ENCODE measurements around the gene RNF8. TPM values are rescaled to one million over a fixed set of nuclear protein-coding genes. Genes with fewer than 3 reads are reported as not detected.

The RNF8 gene
- total RNA-seq, 1 donor = 16.6 TPM

DNA sequence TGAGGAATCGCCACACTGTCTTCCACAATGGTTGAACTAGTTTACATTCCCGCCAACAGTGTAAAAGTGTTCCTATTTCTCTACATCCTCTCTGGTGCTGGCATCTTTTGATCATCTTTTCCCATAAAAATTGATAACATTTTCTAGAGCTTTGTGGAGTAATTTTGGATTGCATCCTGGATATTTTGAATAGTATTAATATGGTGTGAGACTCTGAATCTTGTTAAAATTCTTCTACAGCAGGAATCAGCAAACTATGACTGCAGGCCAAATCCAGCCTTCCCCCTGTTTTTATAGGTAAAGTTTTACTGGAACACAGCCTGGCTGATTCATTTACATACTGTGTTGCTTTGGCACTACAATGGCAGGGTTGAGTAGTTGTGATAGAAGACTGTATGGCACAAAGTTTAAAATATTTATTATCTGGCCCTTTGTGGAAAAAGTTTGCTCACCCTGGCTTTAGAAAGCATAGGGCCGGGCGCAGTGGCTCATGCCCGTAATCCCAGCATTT is 15.0 kb upstream of the RNF8 start:
- Histone ChIP-seq H4K20me1 (ENCODE audit: insufficient read depth, low read length) (no peaks in the 10 kb centered on the region), H3K4me3 (ENCODE audit: insufficient read depth, low read length) (no peak overlapping the region), H3K4me2 (ENCODE audit: insufficient read depth, low read length) (no peak overlapping the region), H3K4me1 (ENCODE audit: insufficient read depth, low read length) (peaks cover 6% of the 10 kb centered on the region), H3K27ac (ENCODE audit: low read depth, low read length) (no peak overlapping the region), H3K36me3 (ENCODE audit: insufficient read depth, low read length) (no peaks in the 10 kb centered on the region), H3K27me3 (ENCODE audit: insufficient read depth, low read length) (no peaks in the 10 kb centered on the region), H3K9me3 (ENCODE audit: low read depth, low read length) (no peaks in the 10 kb centered on the region), H3K79me2 (ENCODE audit: insufficient read depth, low read length) (no peaks in the 10 kb centered on the region), H2AFZ (ENCODE audit: low read length) (no peak overlapping the region)
- DNase-seq (ENCODE audit: insufficient read length, low spot score, missing footprints) = no peak
- TF ChIP-seq CTCF (IDR thresholded peaks at IDR 0.05; ENCODE audit: extremely low read depth, low read depth, low read length) = no peak

DNA sequence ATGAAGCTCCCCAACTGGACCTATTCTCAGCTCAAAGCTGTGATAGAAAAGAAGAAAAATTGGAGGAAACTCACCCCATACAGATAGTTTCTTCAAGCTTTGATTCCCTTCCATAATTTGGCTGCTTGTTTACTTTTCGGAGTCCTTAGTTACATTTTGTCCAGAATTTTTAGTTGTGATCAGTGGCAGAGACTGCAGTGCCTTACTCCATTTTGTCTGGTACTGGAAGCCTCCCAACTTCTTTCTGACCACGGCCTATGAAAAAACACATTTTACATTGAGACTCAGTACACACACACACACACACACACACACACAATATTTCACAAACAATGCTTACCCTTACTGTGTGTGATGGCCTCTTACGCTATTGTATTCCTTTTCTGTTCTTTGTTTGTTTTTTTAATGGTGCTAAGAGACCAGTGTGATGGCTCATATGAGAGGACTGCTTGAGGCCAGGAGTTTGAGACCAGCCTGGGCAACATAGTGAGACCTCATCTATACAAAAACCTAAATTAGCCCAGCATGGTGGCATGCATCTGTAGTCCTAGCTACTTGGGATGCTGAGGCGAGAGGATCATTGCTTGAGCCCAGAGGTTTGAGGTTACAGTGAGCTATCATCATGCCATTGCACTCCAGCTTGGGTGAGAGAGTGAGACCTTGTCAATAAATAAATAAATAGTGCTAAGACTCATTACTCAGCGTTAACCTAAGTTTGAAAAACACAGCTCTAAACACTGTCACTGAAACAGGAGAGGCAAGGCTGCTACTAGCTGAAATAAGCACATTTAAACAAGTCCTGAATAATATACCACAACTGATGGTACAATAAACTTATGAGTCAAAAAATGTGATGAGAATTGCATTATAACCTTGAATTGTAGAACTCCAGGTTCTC is 13.8 kb upstream of the RNF8 start:
- H3K27ac ChIP-seq (ENCODE audit: low read depth, low read length) = no peak overlapping the region
- H2AFZ ChIP-seq (ENCODE audit: low read length) = no peak overlapping the region
- no peaks in the 10 kb centered on the region for H3K9me3 ChIP-seq (ENCODE audit: low read depth, low read length)
- H3K27me3 ChIP-seq (ENCODE audit: insufficient read depth, low read length) = no peaks in the 10 kb centered on the region
- H4K20me1 ChIP-seq (ENCODE audit: insufficient read depth, low read length) = no peaks in the 10 kb centered on the region
- TF ChIP-seq CTCF (IDR thresholded peaks at IDR 0.05; ENCODE audit: extremely low read depth, low read depth, low read length) = no peak
- H3K36me3 ChIP-seq (ENCODE audit: insufficient read depth, low read length) = no peaks in the 10 kb centered on the region
- H3K79me2 ChIP-seq (ENCODE audit: insufficient read depth, low read length) = no peaks in the 10 kb centered on the region
- no peak for DNase-seq (ENCODE audit: insufficient read length, low spot score, missing footprints)
- peaks cover 6% of the 10 kb centered on the region for H3K4me1 ChIP-seq (ENCODE audit: insufficient read depth, low read length)
- no peak overlapping the region for H3K4me3 ChIP-seq (ENCODE audit: insufficient read depth, low read length)
- H3K4me2 ChIP-seq (ENCODE audit: insufficient read depth, low read length) = no peak overlapping the region

DNA sequence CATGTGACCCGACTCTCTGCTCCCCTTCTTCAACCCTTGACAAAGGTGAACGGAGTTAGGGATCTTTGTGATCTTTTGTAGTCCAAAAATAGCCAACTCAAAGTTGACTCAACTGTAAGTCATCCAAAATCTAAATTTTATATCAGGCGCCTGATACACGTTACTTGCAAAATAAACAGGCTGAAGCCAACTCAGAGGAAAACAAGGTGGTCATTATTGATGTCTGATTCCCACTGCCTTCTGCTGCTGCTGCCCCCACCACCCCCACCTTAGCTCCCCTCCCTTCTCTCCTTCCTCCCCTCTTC is 13.2 kb upstream of the RNF8 start:
- no peak overlapping the region for H3K27ac ChIP-seq (ENCODE audit: low read depth, low read length)

More for the DNA sequence above, 13.2 kb upstream of the RNF8 start:
- H3K36me3 ChIP-seq (ENCODE audit: insufficient read depth, low read length) = no peaks in the 10 kb centered on the region
- no peaks in the 10 kb centered on the region for H3K9me3 ChIP-seq (ENCODE audit: low read depth, low read length)
- no peak overlapping the region for H3K4me2 ChIP-seq (ENCODE audit: insufficient read depth, low read length)
- H3K4me1 ChIP-seq (ENCODE audit: insufficient read depth, low read length) = peaks cover 6% of the 10 kb centered on the region
- no peaks in the 10 kb centered on the region for H4K20me1 ChIP-seq (ENCODE audit: insufficient read depth, low read length)
- H3K4me3 ChIP-seq (ENCODE audit: insufficient read depth, low read length) = no peak overlapping the region
- no peak for TF ChIP-seq CTCF (IDR thresholded peaks at IDR 0.05; ENCODE audit: extremely low read depth, low read depth, low read length)
- H3K27me3 ChIP-seq (ENCODE audit: insufficient read depth, low read length) = no peaks in the 10 kb centered on the region
- no peak for DNase-seq (ENCODE audit: insufficient read length, low spot score, missing footprints)
- H3K79me2 ChIP-seq (ENCODE audit: insufficient read depth, low read length) = no peaks in the 10 kb centered on the region
- no peak overlapping the region for H2AFZ ChIP-seq (ENCODE audit: low read length)

Data from osteoblast (primary cell).